Measurements from ENCODE around the gene NR6A1.
"Not testable (repeated sequence)": the region's sequence is repeated elsewhere in the genome, so short reads cannot be mapped to it uniquely, and the experiment has no call there.

The NR6A1 gene

DNA sequence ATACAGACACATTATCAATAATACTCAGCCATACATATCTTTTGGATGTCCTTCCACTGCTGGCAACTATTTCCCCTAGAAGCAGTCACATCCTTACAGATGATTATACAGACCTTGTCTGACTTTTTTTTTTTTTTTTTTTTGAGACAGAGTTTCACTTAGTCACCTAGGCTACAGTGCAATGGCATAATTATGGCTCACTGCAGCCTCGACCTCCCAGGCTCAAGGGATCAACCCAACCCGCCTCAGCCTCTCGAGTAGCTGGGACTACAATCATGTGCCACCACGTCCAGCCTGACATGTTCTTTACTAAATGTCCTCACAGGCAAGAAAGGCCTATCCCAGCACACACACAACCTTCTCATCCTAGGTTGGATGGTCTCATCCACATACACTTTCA, 24.0 kb downstream of the NR6A1 start:
- DNase-seq = no peak
- TF ChIP-seq, protein P1, sequence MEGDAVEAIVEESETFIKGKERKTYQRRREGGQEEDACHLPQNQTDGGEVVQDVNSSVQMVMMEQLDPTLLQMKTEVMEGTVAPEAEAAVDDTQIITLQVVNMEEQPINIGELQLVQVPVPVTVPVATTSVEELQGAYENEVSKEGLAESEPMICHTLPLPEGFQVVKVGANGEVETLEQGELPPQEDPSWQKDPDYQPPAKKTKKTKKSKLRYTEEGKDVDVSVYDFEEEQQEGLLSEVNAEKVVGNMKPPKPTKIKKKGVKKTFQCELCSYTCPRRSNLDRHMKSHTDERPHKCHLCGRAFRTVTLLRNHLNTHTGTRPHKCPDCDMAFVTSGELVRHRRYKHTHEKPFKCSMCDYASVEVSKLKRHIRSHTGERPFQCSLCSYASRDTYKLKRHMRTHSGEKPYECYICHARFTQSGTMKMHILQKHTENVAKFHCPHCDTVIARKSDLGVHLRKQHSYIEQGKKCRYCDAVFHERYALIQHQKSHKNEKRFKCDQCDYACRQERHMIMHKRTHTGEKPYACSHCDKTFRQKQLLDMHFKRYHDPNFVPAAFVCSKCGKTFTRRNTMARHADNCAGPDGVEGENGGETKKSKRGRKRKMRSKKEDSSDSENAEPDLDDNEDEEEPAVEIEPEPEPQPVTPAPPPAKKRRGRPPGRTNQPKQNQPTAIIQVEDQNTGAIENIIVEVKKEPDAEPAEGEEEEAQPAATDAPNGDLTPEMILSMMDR (IDR thresholded peaks at IDR 0.05; ENCODE audit: low read depth, low read length) = no peak
- H3K4me3 ChIP-seq (ENCODE audit: low read depth, low read length) = no peak overlapping the region
- H3K36me3 ChIP-seq = no peaks in the 10 kb centered on the region
- no peaks in the 10 kb centered on the region for H3K27me3 ChIP-seq
- no peaks in the 10 kb centered on the region for H3K9me3 ChIP-seq
- no peaks in the 10 kb centered on the region for H3K4me1 ChIP-seq

DNA sequence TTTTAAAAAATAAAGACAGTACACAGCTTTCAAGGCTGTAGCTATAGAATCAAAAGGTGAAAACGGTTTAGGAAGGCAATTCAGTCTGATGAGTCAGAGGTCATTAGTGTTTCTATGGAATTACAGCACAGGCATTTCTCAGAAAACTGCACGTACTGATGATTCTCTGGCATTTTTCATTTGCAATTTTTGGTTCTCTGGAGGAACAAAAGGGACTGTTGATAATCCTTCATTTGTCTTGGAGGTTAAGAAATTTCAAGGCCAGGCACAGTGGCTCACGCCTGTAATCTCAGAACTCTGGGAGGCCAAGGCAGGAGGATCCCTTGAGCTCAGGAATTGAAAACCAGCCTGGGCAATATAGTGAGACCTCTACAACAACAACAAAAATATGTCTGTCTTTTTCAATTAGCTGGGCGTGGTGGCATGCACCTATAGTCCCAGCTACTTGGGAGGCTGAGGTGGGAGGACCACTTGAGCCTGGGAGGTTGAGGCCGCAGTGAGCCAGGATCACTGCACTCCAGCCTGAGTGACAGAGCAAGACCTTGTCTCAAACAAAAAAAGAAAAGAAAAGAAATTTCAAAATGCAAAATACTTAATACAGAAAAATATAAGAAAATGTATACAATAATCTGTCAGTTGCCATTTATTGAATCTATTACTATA, 27.3 kb downstream of the NR6A1 start:
- no peak overlapping the region for H3K4me3 ChIP-seq (ENCODE audit: low read depth, low read length)

DNA sequence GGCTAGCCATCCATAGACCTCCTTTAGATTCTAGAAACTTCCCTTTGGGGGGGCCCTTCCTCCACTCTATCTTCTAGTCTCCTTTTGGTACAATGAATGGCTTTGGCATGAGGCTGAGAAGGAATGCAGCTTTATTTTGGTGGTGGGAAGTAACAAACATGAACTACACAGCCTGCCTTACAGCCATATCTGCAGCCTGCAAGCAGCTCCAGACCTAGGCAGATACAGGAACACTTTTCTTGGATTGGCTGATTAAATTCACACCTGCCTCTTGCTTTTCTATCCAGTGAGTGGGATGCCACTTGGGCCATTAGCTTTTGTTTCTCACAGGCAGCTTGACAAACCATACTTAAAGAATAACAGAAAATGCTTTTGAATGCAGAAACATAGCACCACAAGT, 28.2 kb downstream of the NR6A1 start:
- no peaks in the 10 kb centered on the region for H3K9me3 ChIP-seq

More for the DNA sequence above, 27.3 kb downstream of the NR6A1 start:
- no peaks in the 10 kb centered on the region for H3K36me3 ChIP-seq
- H3K27me3 ChIP-seq = no peaks in the 10 kb centered on the region
- TF ChIP-seq, protein P1 (IDR thresholded peaks at IDR 0.05; ENCODE audit: low read depth, low read length) = no peak
- H3K9me3 ChIP-seq = no peaks in the 10 kb centered on the region
- H3K4me1 ChIP-seq = peaks cover 2% of the 10 kb centered on the region; the same call in 1 of the 2 replicates
- DNase-seq = no peak

DNA sequence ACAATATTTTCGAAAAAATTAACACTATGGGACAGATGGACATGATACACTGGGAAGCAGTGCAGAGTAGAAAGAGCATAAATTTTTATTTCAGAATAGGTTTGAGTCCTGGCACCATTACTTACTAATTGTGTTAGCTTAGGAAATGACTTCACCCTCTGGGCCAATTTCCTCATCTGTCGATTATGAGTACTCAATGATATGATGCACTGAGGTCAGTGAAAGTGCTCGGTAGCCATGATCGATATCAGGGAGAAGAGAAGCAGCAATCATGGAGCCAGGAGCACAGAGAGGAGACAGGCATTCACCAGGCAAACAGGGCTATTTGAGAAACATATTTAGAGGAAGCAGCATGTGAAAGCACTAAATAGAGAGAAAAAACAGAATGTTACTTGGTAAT, 29.4 kb downstream of the NR6A1 start:
- Histone ChIP-seq H3K9me3 (no peaks in the 10 kb centered on the region), H3K27me3 (no peaks in the 10 kb centered on the region), H3K4me1 (peaks cover 2% of the 10 kb centered on the region; the same call in 1 of the 2 replicates), H3K36me3 (no peaks in the 10 kb centered on the region), H3K4me3 (ENCODE audit: low read depth, low read length) (no peak overlapping the region)
- peak; percentile 31 for DNase-seq
- TF ChIP-seq, protein P1 (IDR thresholded peaks at IDR 0.05; ENCODE audit: low read depth, low read length) = no peak

More for the DNA sequence above, 28.2 kb downstream of the NR6A1 start:
- no peaks in the 10 kb centered on the region for H3K36me3 ChIP-seq
- DNase-seq = no peak
- no peaks in the 10 kb centered on the region for H3K27me3 ChIP-seq
- TF ChIP-seq, protein P1 (IDR thresholded peaks at IDR 0.05; ENCODE audit: low read depth, low read length) = no peak
- peaks cover 2% of the 10 kb centered on the region; the same call in 1 of the 2 replicates for H3K4me1 ChIP-seq
- no peak overlapping the region for H3K4me3 ChIP-seq (ENCODE audit: low read depth, low read length)

DNA sequence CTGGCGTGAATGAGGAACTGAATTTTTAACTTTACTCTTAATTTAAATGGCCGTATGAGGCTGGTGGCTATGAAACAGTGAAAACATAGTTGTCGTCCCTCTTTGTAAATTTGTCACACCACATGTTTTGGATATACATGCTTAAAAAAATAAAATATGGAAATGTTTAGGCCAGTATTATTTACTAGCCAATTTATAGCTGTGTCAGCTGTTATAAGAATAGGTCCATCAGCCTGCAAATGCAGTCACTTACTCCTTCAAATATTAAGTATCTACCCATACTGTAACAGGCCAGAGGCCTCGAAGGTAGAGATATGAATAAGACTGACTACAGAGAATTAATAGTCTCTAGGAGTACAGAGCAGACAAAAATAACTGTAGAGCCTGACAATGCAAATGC, 30.0 kb downstream of the NR6A1 start:
- Histone ChIP-seq H3K27me3 (no peaks in the 10 kb centered on the region), H3K4me1 (peaks cover 2% of the 10 kb centered on the region; the same call in 1 of the 2 replicates), H3K36me3 (no peaks in the 10 kb centered on the region), H3K4me3 (ENCODE audit: low read depth, low read length) (no peak overlapping the region), H3K9me3 (no peaks in the 10 kb centered on the region)
- DNase-seq = no peak
- TF ChIP-seq, protein P1 (IDR thresholded peaks at IDR 0.05; ENCODE audit: low read depth, low read length) = no peak

DNA sequence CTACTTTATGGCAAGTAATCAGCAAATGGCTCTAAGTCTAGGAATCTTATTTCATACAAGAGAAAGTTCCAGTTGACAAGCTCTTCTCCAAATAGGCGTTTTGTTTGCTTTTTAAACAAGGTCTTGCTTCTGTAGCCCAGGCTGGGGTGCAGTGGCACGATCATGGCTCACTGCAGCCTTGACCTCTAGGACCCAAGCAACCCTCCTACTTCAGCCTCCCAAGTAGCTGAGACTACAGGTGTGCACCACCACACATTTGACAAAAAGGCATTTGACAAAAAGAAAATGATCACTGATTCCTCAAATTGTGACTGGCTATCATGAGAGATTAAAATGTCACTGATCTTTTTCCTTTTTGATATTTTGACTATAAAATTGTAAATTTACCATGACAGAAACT, 31.8 kb downstream of the NR6A1 start:
- TF ChIP-seq, protein P1 (IDR thresholded peaks at IDR 0.05; ENCODE audit: low read depth, low read length) = no peak
- DNase-seq = no peak
- H3K4me1 ChIP-seq = peaks cover 2% of the 10 kb centered on the region; the same call in 1 of the 2 replicates
- no peaks in the 10 kb centered on the region for H3K9me3 ChIP-seq
- H3K27me3 ChIP-seq = no peaks in the 10 kb centered on the region
- H3K4me3 ChIP-seq (ENCODE audit: low read depth, low read length) = no peak overlapping the region
- no peaks in the 10 kb centered on the region for H3K36me3 ChIP-seq

DNA sequence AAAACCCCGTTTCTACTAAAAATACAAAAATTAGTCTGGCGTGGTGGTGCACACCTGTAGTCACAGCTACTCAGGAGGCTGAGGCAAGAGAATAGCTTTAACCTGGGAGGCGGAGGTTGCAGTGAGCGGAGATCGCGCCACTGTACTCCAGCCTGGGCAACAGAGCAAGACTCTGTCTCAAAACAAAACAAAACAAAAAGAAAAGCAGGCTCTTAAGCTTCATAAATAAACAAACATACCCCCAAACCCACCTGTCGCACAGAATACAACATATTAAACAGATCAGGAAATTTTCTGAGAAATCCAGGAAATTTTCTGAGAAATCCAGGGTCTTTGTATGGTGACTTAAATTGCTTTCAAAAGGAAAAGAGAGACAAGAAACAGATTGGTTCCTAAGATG, 33.0 kb downstream of the NR6A1 start:
- H3K36me3 ChIP-seq; H3K4me3 ChIP-seq (ENCODE audit: low read depth, low read length); H3K27me3 ChIP-seq; DNase-seq; H3K4me1 ChIP-seq; H3K9me3 ChIP-seq: not testable (repeated sequence)
